ENCODE data around the gene SLC34A2.

- no peak for TF ChIP-seq EZH2 (IDR thresholded peaks at IDR 0.05; ENCODE audit: insufficient read depth, poor library complexity, severe bottlenecking)
- TF ChIP-seq EZH2phosphoT487 (IDR thresholded peaks at IDR 0.05; ENCODE audit: insufficient read depth, low read depth): no peak
These were observed 12.4 kb downstream of the SLC34A2 start for GRCh38 chr4:25667931-25668557.
